Stimulated activated naive B cell treated with anti-CD40 and anti-IgM and Interleukin-4, amounts not matched to agents 10 μg/mL and 1 μg/mL and 100 μg/mL, for 72 hours (primary cell): ENCODE results near the gene COL15A1.

Experiments used
- ATAC-seq, 2 donors: fragments of 150-1000 bp; cut with Tn5 transposase; replicated peaks; 2 replicates each; pipeline ENCODE4 v1.10.0; 2021; ENCODE audit warnings: moderate library complexity in 1 of 2
- DNase-seq: peaks from one replicate; pipeline ENCODE4 v3.0.0; 2021
- H3K27ac Mint-ChIP-seq: one replicate; pipeline ENCODE4 v1.8.0; 2022; ENCODE audit warnings: mild to moderate bottlenecking, mixed read lengths
- H3K27me3 Mint-ChIP-seq, 2 donors: one replicate each; pipeline ENCODE4 v1.8.0; 2022; ENCODE audit warnings: mixed read lengths in 2 of 2
- H3K36me3 Mint-ChIP-seq, 2 donors: one replicate each; pipeline ENCODE4 v1.8.0; 2022; ENCODE audit warnings: mixed read lengths in 2 of 2, mild to moderate bottlenecking in 1 of 2
- H3K4me1 Mint-ChIP-seq, 2 donors: one replicate each; pipeline ENCODE4 v1.8.0; 2022; ENCODE audit warnings: mixed read lengths in 2 of 2, mild to moderate bottlenecking in 1 of 2
- H3K4me3 Mint-ChIP-seq, 2 donors: one replicate each; pipeline ENCODE4 v1.8.0; 2022; ENCODE audit warnings: mild to moderate bottlenecking in 2 of 2, mixed read lengths in 2 of 2, moderate library complexity in 1 of 2
- H3K9me3 Mint-ChIP-seq, 2 donors: one replicate each; pipeline ENCODE4 v1.8.0; 2022; ENCODE audit warnings: mixed read lengths in 2 of 2, mild to moderate bottlenecking in 1 of 2

The COL15A1 gene

GRCh38 chr9:98944057-98944733 is 488 bp downstream of the COL15A1 start:
- Mint-ChIP-seq H3K4me1 (peaks cover 9 to 17% of the 10 kb centered on the region in 2 donors), H3K4me3 (peak overlapping the region; percentile 62 to 71), H3K9me3 (no peaks in the 10 kb centered on the region), H3K36me3 (no peaks in the 10 kb centered on the region), H3K27me3 (peaks cover 49 to 67% of the 10 kb centered on the region in 2 donors), H3K27ac (no peak overlapping the region)
- DNase-seq (peak; percentile 3), ATAC-seq (peak; percentile 81 to 83)

GRCh38 chr9:98944734-98945074 is 997 bp downstream of the COL15A1 start:
- Mint-ChIP-seq H3K9me3 (no peaks in the 10 kb centered on the region), H3K36me3 (no peaks in the 10 kb centered on the region), H3K27ac (no peak overlapping the region), H3K27me3 (peaks cover 49 to 62% of the 10 kb centered on the region in 2 donors), H3K4me3 (peak overlapping the region in 1 of 2 donors; percentile 71), H3K4me1 (peaks cover 9 to 17% of the 10 kb centered on the region in 2 donors)
- DNase-seq (no peak), ATAC-seq (no peak)

GRCh38 chr9:98949565-98949964 is 5.9 kb downstream of the COL15A1 start:
- no peaks in the 10 kb centered on the region for H3K36me3 Mint-ChIP-seq
- H3K4me1 Mint-ChIP-seq: peaks cover 0 to 3% of the 10 kb centered on the region in 2 donors
- peaks cover 26 to 47% of the 10 kb centered on the region in 2 donors for H3K27me3 Mint-ChIP-seq
- H3K9me3 Mint-ChIP-seq: no peaks in the 10 kb centered on the region
- no peak overlapping the region for H3K4me3 Mint-ChIP-seq
- ATAC-seq (no peak), DNase-seq (no peak)
- H3K27ac Mint-ChIP-seq: no peak overlapping the region

GRCh38 chr9:98950262-98950661 is 6.6 kb downstream of the COL15A1 start:
- H3K27ac Mint-ChIP-seq: no peak overlapping the region
- H3K4me1 Mint-ChIP-seq: no peaks in the 10 kb centered on the region
- no peaks in the 10 kb centered on the region for H3K9me3 Mint-ChIP-seq
- no peaks in the 10 kb centered on the region for H3K36me3 Mint-ChIP-seq
- peaks cover 23 to 40% of the 10 kb centered on the region in 2 donors for H3K27me3 Mint-ChIP-seq
- DNase-seq (no peak), ATAC-seq (no peak)
- no peak overlapping the region for H3K4me3 Mint-ChIP-seq

GRCh38 chr9:98951967-98952366 is 8.3 kb downstream of the COL15A1 start:
- ATAC-seq (no peak), DNase-seq (no peak)
- peaks cover 15 to 44% of the 10 kb centered on the region in 2 donors for H3K27me3 Mint-ChIP-seq
- H3K4me3 Mint-ChIP-seq: no peak overlapping the region
- no peaks in the 10 kb centered on the region for H3K36me3 Mint-ChIP-seq
- H3K4me1 Mint-ChIP-seq: no peaks in the 10 kb centered on the region
- peaks cover 0 to 4% of the 10 kb centered on the region in 2 donors for H3K9me3 Mint-ChIP-seq
- no peak overlapping the region for H3K27ac Mint-ChIP-seq

GRCh38 chr9:98953581-98954243 is 10.0 kb downstream of the COL15A1 start:
- no peak for ATAC-seq

GRCh38 chr9:98954244-98954610 is 10.5 kb downstream of the COL15A1 start:
- Mint-ChIP-seq H3K27me3 (peaks cover 15 to 49% of the 10 kb centered on the region in 2 donors), H3K36me3 (no peaks in the 10 kb centered on the region), H3K9me3 (peaks cover 0 to 7% of the 10 kb centered on the region in 2 donors), H3K4me3 (no peak overlapping the region), H3K4me1 (no peaks in the 10 kb centered on the region), H3K27ac (no peak overlapping the region)
- ATAC-seq: no peak
- DNase-seq: no peak

More at GRCh38 chr9:98953581-98954243, 10.0 kb downstream of the COL15A1 start:
- Mint-ChIP-seq H3K36me3 (no peaks in the 10 kb centered on the region), H3K27me3 (peaks cover 15 to 49% of the 10 kb centered on the region in 2 donors), H3K27ac (no peak overlapping the region), H3K4me1 (no peaks in the 10 kb centered on the region), H3K4me3 (no peak overlapping the region), H3K9me3 (peaks cover 0 to 7% of the 10 kb centered on the region in 2 donors)
- no peak for DNase-seq

- Mint-ChIP-seq H3K27me3 (peaks cover 22 to 56% of the 10 kb centered on the region in 2 donors), H3K4me3 (no peak overlapping the region), H3K36me3 (no peaks in the 10 kb centered on the region), H3K4me1 (no peaks in the 10 kb centered on the region), H3K27ac (no peak overlapping the region), H3K9me3 (peaks cover 0 to 7% of the 10 kb centered on the region in 2 donors)
- DNase-seq: no peak
- no peak for ATAC-seq
Observed at GRCh38 chr9:98955259-98955658, 11.6 kb downstream of the COL15A1 start.

GRCh38 chr9:98957826-98958225 is 14.1 kb downstream of the COL15A1 start:
- no peak for ATAC-seq
- H3K9me3 Mint-ChIP-seq: peaks cover 0 to 7% of the 10 kb centered on the region in 2 donors

GRCh38 chr9:98958271-98958984 is 14.7 kb downstream of the COL15A1 start:
- H3K27ac Mint-ChIP-seq: no peak overlapping the region
- ATAC-seq (no peak), DNase-seq (no peak)
- H3K4me1 Mint-ChIP-seq: no peaks in the 10 kb centered on the region
- H3K9me3 Mint-ChIP-seq: peaks cover 0 to 7% of the 10 kb centered on the region in 2 donors
- no peaks in the 10 kb centered on the region for H3K36me3 Mint-ChIP-seq
- peaks cover 18 to 47% of the 10 kb centered on the region in 2 donors for H3K27me3 Mint-ChIP-seq
- H3K4me3 Mint-ChIP-seq: no peak overlapping the region

More at GRCh38 chr9:98957826-98958225, 14.1 kb downstream of the COL15A1 start:
- H3K36me3 Mint-ChIP-seq: no peaks in the 10 kb centered on the region
- H3K4me1 Mint-ChIP-seq: no peaks in the 10 kb centered on the region
- H3K27me3 Mint-ChIP-seq: peaks cover 24 to 53% of the 10 kb centered on the region in 2 donors
- no peak overlapping the region for H3K27ac Mint-ChIP-seq
- no peak for DNase-seq
- H3K4me3 Mint-ChIP-seq: no peak overlapping the region

GRCh38 chr9:98960409-98960808 is 16.7 kb downstream of the COL15A1 start:
- no peak overlapping the region for H3K4me3 Mint-ChIP-seq
- H3K27ac Mint-ChIP-seq: no peak overlapping the region
- H3K4me1 Mint-ChIP-seq: no peaks in the 10 kb centered on the region
- H3K36me3 Mint-ChIP-seq: no peaks in the 10 kb centered on the region
- H3K9me3 Mint-ChIP-seq: peaks cover 0 to 7% of the 10 kb centered on the region in 2 donors
- ATAC-seq (no peak), DNase-seq (no peak)
- peaks cover 17 to 43% of the 10 kb centered on the region in 2 donors for H3K27me3 Mint-ChIP-seq

GRCh38 chr9:98961513-98962180 is 17.9 kb downstream of the COL15A1 start:
- Mint-ChIP-seq H3K4me1 (no peaks in the 10 kb centered on the region), H3K9me3 (peaks cover 0 to 5% of the 10 kb centered on the region in 2 donors), H3K27ac (no peak overlapping the region), H3K27me3 (peaks cover 17 to 42% of the 10 kb centered on the region in 2 donors), H3K36me3 (no peaks in the 10 kb centered on the region), H3K4me3 (no peak overlapping the region)
- ATAC-seq (no peak), DNase-seq (no peak)

GRCh38 chr9:98962181-98962560 is 18.5 kb downstream of the COL15A1 start:
- Mint-ChIP-seq H3K4me1 (no peaks in the 10 kb centered on the region), H3K36me3 (no peaks in the 10 kb centered on the region), H3K4me3 (no peak overlapping the region), H3K27ac (no peak overlapping the region), H3K9me3 (peaks cover 0 to 1% of the 10 kb centered on the region in 2 donors), H3K27me3 (peaks cover 17 to 37% of the 10 kb centered on the region in 2 donors)
- DNase-seq (no peak), ATAC-seq (no peak)

- Mint-ChIP-seq H3K9me3 (no peaks in the 10 kb centered on the region), H3K4me1 (no peaks in the 10 kb centered on the region), H3K27me3 (peaks cover 17 to 32% of the 10 kb centered on the region in 2 donors), H3K4me3 (no peak overlapping the region), H3K27ac (no peak overlapping the region), H3K36me3 (no peaks in the 10 kb centered on the region)
- no peak for DNase-seq
- ATAC-seq: no peak
Observed at GRCh38 chr9:98962861-98963260, 19.2 kb downstream of the COL15A1 start.
